PC-9 (cell line): Measurements from ENCODE around the gene RNU1-4. TPM values are rescaled to one million over a fixed set of nuclear protein-coding genes. Genes with fewer than 3 reads are reported as not detected.
"Not testable (repeated sequence)": the region's sequence is repeated elsewhere in the genome, so short reads cannot be mapped to it uniquely, and the experiment has no call there.

Experiments used
- BruUV-seq: library from RNA; stranded (reverse); fragments of 400-500 nt; replicated peaks from 2 replicates; lab custom pipeline; 2021; lab: Mats Ljungman, UMichigan
- CTCF ChIA-PET: fragments of 300-600 bp; sonication (Branson Sonifier 250); formaldehyde crosslinking; loops from one replicate; lab custom pipeline; 2022; ENCODE audit warnings: antibody characterized with exemption; lab: Charles Lee
- POLR2A ChIA-PET: fragments of 300-600 bp; sonication (Branson Sonifier 250); formaldehyde crosslinking; loops from one replicate; lab custom pipeline; 2022; ENCODE audit warnings: antibody characterized with exemption; ENCODE audit not compliant: unreplicated experiment; lab: Charles Lee
- DNase-seq, 2 experiments: peaks; one replicate each; pipeline versions ENCODE4 v3.0.0 to v3.0.0-alpha.2; 2015 to 2022; ENCODE audit warnings: mixed read lengths in 1 of 2
- H2AFZ ChIP-seq: fragments of 200-600 bp; sonication (generic); 2 replicates; pipeline ENCODE4 v1.8.1; 2017; ENCODE audit warnings: antibody characterized with exemption
- H3F3A ChIP-seq: fragments of 200-600 bp; sonication (generic); 2 replicates; pipeline ENCODE4 v1.8.1; 2017; ENCODE audit warnings: antibody characterized with exemption, mild to moderate bottlenecking, low read depth; ENCODE audit not compliant: insufficient read depth
- H3K27ac ChIP-seq: fragments of 200-600 bp; sonication (generic); 2 replicates; pipeline ENCODE4 v1.6.1; 2016; ENCODE audit warnings: mixed run types
- H3K27me3 ChIP-seq: fragments of 200-600 bp; sonication (generic); 2 replicates; pipeline ENCODE4 v1.6.1; 2016; ENCODE audit warnings: low read depth, mixed run types; ENCODE audit not compliant: insufficient read depth
- H3K36me3 ChIP-seq: fragments of 200-600 bp; sonication (generic); 2 replicates; pipeline ENCODE4 v1.6.1; 2016; ENCODE audit warnings: low read depth, mixed run types
- H3K4me1 ChIP-seq: fragments of 200-600 bp; sonication (generic); replicated peaks from 2 replicates; pipeline ENCODE4 v1.6.1; 2016; ENCODE audit warnings: mixed run types; ENCODE audit not compliant: insufficient read depth
- H3K4me2 ChIP-seq: fragments of 200-600 bp; sonication (generic); 2 replicates; pipeline ENCODE4 v1.6.1; 2017; ENCODE audit warnings: mixed run types
- H3K4me3 ChIP-seq: fragments of 200-600 bp; sonication (generic); 2 replicates; pipeline ENCODE4 v1.6.1; 2016; ENCODE audit warnings: mixed run types
- H3K79me2 ChIP-seq: fragments of 200-600 bp; sonication (generic); 2 replicates; pipeline ENCODE4 v1.6.1; 2017; ENCODE audit warnings: low read depth, mixed run types
- H3K9me2 ChIP-seq: fragments of 200-600 bp; sonication (generic); 2 replicates; pipeline ENCODE4 v1.8.1; 2017; ENCODE audit warnings: mild to moderate bottlenecking; ENCODE audit not compliant: insufficient read depth
- H3K9me3 ChIP-seq: fragments of 200-600 bp; sonication (generic); 2 replicates; pipeline ENCODE4 v1.8.1; 2016; ENCODE audit warnings: low read depth; ENCODE audit not compliant: insufficient read depth
- H4K20me1 ChIP-seq: fragments of 200-600 bp; sonication (generic); 2 replicates; pipeline ENCODE4 v1.8.1; 2017; ENCODE audit not compliant: insufficient read depth
- intact Hi-C: fragments of 100-400 bp; cut with micrococcal nuclease; formaldehyde crosslinking; loops from one replicate; pipeline ENCODE4 v1.10.0; 2022; ENCODE audit not compliant: unreplicated experiment
- total RNA-seq: library from RNA; stranded (reverse); gene quantifications from 2 replicates; pipeline ENCODE4 v1.2.3, GENCODE V29; 2021

RNU1-4 gene
- total RNA-seq, 1 experiment from 2014 or later = 1,333 TPM

DNA sequence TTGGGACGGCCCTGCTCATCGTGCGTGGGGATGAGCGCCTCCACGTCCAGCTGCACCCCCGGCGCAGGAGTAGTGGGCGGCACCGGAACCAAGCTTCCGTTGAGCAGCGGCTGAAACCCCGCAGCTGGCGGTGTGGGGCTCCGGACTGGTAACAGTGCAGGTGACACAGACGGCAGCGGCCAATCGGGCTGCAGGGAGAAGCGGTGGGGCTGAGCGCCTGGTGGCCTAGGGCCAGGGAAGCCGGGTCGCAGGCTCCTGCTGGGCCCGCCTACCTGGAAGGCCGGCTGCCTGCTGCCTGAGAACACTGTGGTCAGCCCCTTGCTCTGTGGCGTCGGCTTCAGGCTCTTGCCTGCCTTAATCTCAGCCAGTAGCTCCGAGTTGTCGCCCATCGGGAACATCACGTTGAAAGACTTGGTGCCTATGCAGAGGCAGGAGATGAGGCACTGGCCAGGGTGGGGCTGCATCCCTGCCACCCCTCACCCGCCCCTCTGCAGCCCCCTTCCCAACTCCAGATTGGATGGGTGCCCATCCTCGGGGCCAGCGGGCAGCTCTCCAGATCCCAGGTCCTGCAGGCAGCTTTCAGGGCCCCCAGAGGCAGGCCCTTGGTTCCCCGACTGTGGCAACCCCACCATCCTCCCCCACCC is 43.7 kb upstream of the RNU1-4 start:
- H3K9me3 ChIP-seq, intact Hi-C loops, H3K4me1 ChIP-seq, H3K9me2 ChIP-seq, H3K79me2 ChIP-seq, H3K27me3 ChIP-seq, H3K4me2 ChIP-seq, H3K36me3 ChIP-seq, H3K27ac ChIP-seq, POLR2A ChIA-PET, BruUV-seq, H2AFZ ChIP-seq, DNase-seq, H3K4me3 ChIP-seq, H4K20me1 ChIP-seq, H3F3A ChIP-seq: not testable (repeated sequence)
- CTCF ChIA-PET = interaction anchor here (0.6 kb wide), 1 partner anchor 10 kb away, joined by 4 read pairs; no protein-coding TSS in a partner anchor

DNA sequence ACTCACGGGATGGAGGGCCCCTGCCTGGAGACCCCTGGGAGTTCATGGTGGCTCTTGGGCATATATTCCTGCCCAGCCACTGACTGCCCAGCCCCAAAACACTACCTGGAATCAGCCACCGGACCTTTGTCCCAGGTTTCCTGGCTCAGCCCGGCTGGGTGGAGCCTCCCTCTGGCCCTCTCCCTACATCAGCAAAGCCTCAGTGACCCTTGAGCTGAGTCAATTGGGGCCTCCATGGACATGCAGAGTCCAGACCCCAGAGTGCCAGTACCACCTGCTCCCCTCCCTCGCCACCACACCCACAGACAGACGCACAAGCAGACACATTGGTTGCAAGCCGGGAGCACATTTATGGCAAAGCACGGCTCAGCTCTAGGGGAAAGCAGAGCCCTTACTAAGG is 43.2 kb upstream of the RNU1-4 start:
- H3F3A ChIP-seq, BruUV-seq, H3K79me2 ChIP-seq, H3K9me3 ChIP-seq, H4K20me1 ChIP-seq, DNase-seq, CTCF ChIA-PET, intact Hi-C loops, H3K9me2 ChIP-seq, H3K36me3 ChIP-seq, H3K4me2 ChIP-seq, H2AFZ ChIP-seq, H3K4me3 ChIP-seq, H3K4me1 ChIP-seq, POLR2A ChIA-PET, H3K27ac ChIP-seq, H3K27me3 ChIP-seq: not testable (repeated sequence)

DNA sequence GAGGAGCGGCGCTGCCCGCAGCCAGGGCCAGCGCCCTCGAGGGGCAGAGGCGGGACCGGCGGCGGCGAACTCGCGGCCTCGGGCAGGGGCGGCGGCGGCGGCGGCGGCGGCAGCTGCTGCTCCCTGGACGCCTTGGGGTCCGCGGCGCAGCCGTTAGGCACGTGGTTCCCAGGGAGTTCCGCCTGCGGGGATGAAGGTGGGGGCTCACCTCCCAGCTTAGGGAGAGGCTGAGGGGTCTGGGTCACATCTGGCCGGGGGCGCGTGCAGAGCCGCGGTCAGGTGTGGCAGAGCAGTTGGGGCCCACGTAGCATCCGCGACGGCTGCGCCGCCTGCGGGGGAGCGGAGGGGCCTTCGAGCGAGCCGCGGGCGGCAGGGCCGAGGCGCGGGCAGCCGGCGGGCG is 40.9 kb upstream of the RNU1-4 start:
- H3K9me2 ChIP-seq, H3K27me3 ChIP-seq, H3K9me3 ChIP-seq, DNase-seq, H3K79me2 ChIP-seq, H4K20me1 ChIP-seq, intact Hi-C loops, BruUV-seq, H2AFZ ChIP-seq, H3K4me2 ChIP-seq, H3K36me3 ChIP-seq, CTCF ChIA-PET, H3K4me3 ChIP-seq, H3K4me1 ChIP-seq, H3K27ac ChIP-seq, H3F3A ChIP-seq: not testable (repeated sequence)
- POLR2A ChIA-PET = interaction anchor here (0.5 to 0.6 kb wide), 2 partner anchors 8 to 181 kb away, joined by 9 to 15 read pairs; no protein-coding TSS in a partner anchor

- H3K79me2 ChIP-seq, intact Hi-C loops, H3K4me1 ChIP-seq, H3K9me3 ChIP-seq, H3K27me3 ChIP-seq, BruUV-seq, H3K4me2 ChIP-seq, DNase-seq, POLR2A ChIA-PET, CTCF ChIA-PET, H3K36me3 ChIP-seq, H3F3A ChIP-seq, H4K20me1 ChIP-seq, H2AFZ ChIP-seq, H3K9me2 ChIP-seq, H3K27ac ChIP-seq, H3K4me3 ChIP-seq: not testable (repeated sequence)
Observed at GRCh38 chr1:16700138-16700895, 40.0 kb upstream of the RNU1-4 start.

- H3F3A ChIP-seq, H3K9me2 ChIP-seq, H2AFZ ChIP-seq, BruUV-seq, DNase-seq, CTCF ChIA-PET, H3K4me2 ChIP-seq, H3K4me3 ChIP-seq, H3K4me1 ChIP-seq, H4K20me1 ChIP-seq, H3K79me2 ChIP-seq, H3K27me3 ChIP-seq, H3K27ac ChIP-seq, H3K36me3 ChIP-seq, intact Hi-C loops, H3K9me3 ChIP-seq: not testable (repeated sequence)
- POLR2A ChIA-PET = interaction anchor here (0.6 to 0.7 kb wide), 2 partner anchors 103 to 176 kb away, joined by 4 to 6 read pairs; no protein-coding TSS in a partner anchor
Observed at GRCh38 chr1:16701189-16701588, 39.1 kb upstream of the RNU1-4 start.

DNA sequence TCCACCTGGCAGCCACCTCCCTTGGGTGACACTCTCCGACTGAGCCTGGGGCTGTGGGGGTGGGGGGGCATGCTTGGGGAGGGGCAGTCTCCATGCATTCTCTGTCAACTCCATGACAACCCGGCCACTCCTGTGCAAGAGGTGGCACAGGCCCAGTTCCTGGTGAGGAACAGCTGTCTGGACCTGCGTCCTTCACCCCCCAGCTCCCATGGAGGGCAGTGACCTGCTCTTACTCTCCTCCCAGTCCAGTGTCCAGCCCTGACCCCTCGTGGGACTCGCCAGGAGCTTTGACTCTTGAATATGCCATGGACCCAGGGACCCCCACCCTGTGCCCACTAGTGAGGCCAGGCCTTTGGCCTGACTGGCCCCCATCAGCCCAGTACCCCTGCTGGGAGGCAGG is 38.0 kb upstream of the RNU1-4 start:
- POLR2A ChIA-PET, H3F3A ChIP-seq, H3K4me3 ChIP-seq, H3K4me2 ChIP-seq, H3K4me1 ChIP-seq, H3K9me3 ChIP-seq, H2AFZ ChIP-seq, H3K79me2 ChIP-seq, intact Hi-C loops, H3K36me3 ChIP-seq, H4K20me1 ChIP-seq, BruUV-seq, H3K27ac ChIP-seq, H3K9me2 ChIP-seq, DNase-seq, H3K27me3 ChIP-seq: not testable (repeated sequence)
- CTCF ChIA-PET = interaction anchor here (0.6 kb wide), 1 partner anchor 563 kb away, joined by 8 read pairs; no protein-coding TSS in a partner anchor
